Measurements from ENCODE around the gene KCNK1.

GRCh38 chr1:233714631-233715217 is 100.8 kb downstream of the KCNK1 start:
- TF ChIP-seq CTCF (IDR thresholded peaks at IDR 0.05) = no peak
- no peak for TF ChIP-seq POLR2A (IDR thresholded peaks at IDR 0.05)

All from testis (tissue), 2 donors.